Stimulated activated CD8-positive, alpha-beta memory T cell treated with anti-CD3 and anti-CD28 coated beads, Interleukin-15, amount 100 ng/mL, for 48 hours (primary cell): Measurements from ENCODE around the gene MAN1C1.

Experiments used
- DNase-seq, 2 donors: peaks; one replicate each; pipeline ENCODE4 v3.0.0-alpha.2; 2020; ENCODE audit warnings: low read depth in 2 of 2

Gene MAN1C1

DNA sequence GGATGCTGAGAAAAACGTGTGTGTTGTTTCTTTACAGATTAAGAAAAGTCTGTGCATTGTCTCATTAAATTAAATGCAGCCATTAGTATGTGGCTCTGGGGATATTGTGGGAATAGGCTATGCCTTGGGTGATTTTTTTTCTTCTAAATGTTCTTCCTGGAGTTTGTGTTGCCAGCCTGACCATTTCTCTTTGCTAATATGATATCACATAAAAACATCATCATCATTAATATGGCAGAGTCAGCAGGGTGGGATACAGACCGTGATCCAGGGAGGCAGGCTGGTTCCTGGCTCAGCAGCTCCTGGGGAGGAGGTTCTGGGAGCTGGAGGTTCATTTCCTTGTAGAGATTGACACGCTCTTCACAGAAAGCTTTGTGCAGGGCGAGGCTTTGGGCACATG lies 122.8 kb downstream of the MAN1C1 start:
- no peak for DNase-seq

DNA sequence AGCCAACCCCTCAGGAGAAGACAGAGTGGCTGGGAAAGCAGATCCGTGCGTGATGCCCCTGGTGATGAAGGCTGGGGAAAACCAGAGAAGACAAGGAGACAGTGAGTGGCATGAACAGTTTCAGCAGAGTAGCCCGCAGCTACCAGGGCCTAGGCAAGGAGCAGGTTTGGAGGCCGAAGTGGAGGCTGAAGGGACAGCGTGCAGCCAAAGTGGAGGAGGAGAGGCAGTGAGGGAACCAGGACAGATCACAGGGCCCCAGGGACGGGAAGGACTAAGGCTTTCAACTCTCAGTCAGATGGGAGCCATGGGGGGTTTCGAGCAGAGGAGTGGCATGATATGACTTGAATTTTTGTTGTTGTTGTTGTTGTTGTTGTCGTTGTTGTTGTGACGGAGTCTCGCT lies 123.5 kb downstream of the MAN1C1 start:
- DNase-seq, result no peak

DNA sequence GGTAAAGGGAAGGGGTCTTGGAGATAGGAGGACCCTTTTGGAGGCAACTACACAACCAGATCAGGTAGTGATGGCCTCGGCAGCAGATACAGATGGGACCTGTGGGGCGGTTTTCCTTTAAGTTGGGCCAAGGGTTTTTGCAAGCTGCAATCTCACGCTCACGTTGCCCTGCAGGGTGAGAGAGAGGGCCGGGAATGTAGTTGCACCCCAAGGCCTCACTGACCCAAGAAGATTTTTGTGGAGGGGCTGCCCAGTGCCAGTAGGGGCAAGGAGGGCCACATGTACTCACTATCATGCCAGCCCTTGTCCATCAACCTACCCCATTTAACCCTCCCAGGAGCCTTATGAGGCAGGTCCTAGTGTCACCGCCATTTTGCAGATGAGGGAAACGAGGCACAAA lies 125.7 kb downstream of the MAN1C1 start:
- no peak for DNase-seq

DNA sequence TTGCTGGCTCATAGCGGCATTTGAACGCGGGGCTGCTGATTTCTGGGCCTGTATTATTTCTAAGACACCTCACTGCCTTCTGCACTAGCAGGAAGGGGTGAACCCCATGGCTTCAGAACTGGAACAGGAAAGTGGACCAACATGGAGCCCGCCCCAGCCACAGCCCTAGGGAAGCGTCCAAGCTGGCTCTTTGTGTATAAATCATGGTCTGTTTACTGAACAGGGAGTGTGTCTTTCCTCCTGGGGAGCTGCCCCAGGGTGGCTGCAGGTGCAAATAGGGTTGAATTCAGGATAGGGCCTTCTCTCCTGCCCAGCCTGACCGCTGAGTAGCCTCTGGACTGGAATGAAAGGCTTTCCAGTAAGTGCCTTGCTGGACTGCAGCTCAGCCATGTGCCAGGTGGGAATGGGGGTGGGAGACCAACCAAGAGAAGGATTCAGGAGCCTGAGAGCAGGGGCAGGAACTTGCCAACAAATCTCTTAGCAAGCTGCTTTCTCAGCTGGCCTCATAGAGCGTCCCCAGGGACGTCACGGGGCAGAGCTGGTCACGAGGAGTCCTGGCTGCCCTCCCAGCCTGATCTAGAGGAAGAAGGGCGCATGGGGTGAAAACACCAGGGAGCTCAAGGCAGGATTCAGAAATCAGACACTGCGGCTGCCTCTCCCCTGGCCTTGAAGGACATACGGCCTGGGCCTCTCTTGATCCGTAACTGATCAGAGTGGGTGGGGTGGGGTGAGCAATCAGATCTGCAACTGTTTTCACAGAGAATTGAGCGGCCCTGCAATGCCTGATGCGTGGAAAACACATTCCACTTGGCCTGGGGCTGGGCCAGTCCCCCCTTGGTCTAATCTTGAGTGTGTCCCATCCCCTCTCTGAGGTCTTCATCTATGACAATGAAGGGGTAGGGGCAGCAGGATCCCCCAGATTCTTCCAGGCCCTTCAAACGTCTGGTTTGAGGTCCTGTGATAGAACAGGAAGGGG lies 126.9 kb downstream of the MAN1C1 start:
- no peak for DNase-seq

DNA sequence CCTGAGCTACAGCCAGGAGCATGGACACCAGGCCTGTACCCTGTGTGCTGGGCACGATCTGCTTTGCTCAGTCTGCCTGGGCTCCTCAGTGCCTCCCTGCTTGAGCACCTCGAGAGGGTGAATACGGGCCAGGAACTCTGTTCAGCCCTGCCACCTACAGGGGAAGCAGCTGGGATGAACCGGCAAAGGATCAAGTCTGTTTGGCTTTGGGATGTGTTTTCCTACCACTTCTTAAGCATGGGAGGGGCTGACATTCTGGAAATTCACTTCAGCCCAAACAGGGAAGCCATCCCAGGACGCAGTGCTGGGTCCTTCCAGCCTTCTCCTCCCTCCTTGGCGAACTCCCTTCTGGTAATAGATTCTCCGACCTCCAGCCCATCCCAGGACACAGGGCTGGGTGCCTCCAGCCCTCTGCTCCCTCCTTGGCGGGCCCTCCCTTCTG lies 127.6 kb downstream of the MAN1C1 start:
- DNase-seq, result no peak

DNA sequence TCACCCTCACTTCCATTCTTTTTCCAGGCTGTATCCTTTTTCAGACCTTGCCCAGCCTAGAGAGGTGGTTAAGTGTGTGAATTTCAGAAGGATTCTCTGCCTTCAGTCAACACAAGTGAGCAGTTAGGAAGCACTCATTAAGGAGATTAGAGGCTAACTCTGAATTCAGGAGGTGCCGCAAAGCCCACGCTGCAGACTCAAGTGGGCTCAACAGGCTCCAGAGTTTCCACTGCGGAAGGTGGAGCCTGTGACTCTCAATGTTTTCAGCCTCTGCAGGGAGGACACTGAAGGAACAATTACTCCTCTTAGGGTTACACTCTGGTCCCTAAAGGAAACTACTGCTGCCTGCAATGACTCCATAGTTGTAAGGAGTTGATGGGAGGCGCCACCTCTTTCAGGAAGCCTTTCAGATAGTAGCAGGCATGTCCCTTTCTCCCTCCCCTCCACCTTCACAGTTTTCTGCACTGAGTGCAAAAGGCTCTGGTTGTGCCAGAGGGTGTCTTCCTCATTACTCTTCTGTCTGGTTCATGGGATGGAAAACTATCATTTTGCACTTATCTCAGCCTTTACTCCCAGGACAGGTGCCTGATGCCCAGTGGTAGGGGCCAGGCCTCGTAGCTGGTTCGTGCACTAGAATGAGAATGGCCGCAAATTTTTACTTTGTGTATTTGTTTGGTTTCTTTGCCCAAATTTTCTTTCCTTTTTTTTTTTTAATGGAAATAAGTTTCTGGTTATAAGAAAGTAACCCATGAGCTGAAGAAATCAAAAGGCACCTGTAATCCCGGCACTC lies 128.2 kb downstream of the MAN1C1 start:
- no peak for DNase-seq

DNA sequence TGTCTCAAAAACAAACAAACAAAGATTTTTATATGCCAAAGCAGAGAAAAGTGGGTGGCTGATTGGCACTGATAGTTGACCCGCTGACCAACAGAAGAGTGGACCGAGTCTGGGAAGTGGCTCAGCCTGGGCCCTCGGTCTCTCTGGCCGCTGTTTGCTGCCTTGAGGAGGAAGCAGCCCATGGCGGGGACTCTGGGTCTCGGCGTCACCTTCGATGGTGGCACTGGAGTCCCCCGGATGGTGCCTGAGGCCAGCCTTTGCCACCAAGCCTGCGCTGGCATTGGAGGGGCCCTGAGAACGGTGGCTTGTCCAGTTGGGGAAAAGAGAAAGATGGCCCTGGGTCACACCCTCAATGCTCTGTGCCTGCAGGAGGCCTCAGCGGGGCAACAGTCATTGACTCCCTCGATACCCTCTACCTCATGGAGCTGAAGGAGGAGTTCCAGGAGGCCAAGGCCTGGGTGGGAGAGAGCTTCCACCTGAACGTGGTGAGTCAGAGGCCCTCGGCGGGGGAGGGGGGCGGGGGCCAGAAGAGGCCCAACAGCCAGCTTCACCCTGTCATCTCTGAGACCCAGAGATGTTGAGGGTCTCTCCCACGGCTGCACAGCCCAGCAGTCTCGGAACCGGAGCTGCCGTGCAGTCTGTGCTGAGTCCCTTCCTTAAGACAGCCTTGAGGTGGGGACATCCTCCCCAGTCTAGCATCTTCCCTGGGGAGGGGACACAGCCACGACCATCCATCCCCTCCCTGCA lies 129.9 kb downstream of the MAN1C1 start:
- no peak for DNase-seq

DNA sequence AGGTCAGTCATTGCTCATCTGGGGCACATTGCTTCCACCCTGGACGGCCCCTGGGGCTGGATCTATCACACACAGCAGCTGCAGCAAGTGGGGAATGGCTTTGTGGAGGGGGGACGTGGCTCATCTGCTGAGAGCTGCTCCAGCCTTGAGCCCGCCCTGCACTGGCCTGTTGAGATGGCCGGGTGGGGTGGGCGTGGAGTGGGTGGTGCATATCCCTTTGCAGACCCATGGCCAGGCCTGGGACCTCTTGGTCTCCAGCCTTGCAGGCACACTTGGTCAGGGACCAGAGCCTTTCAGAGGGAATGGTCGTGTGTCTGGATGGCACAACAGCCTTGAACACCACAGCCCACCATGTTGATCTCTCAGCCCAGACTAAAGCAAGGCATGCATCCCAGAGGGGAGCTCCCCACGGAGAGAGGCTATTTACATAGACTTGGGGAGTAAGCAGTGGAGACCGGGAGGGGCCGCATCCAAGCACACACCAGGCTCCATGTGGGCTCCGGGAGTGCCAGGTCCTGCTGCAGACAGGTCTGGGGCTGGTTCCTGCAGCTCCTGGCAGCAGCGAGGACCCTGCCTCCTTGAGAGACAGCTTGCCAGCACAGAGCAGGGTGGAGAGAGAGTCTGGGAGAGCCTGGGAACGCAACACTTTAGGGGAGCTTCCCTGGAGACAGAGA lies 130.6 kb downstream of the MAN1C1 start:
- DNase-seq, result no peak

DNA sequence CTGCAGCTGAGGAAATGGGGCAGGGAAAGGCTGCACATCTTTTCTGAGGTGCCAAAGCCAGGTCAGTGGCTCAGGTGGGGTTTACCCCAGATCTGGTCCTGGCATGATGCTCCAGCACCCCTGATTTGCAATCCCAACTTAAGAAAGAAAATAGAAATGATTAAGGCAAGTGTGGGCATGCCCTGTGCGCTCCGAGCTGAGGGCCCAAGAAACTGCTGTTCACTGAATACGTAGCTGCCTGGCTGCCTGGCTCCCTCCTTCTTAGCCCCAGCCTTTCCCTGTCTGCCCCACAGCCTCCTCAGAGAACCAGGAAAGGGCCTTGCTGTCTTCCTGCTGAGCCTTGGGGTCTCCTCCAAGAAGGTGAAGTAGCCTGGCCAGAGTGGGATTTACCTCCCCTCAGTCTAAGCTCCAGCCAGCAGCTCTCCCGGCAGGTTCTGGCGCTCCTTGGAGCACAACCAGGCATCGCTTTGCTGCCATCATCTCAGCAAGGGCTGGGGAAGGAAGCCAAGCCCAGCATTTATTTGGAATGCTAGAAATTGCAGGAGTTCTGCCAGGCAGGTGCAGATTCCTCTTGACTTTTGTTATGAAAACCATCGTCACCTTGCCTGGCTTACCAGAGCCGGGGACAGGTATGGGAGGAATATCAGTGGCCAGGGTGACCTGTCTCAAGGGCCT lies 132.1 kb downstream of the MAN1C1 start:
- DNase-seq, result no peak

DNA sequence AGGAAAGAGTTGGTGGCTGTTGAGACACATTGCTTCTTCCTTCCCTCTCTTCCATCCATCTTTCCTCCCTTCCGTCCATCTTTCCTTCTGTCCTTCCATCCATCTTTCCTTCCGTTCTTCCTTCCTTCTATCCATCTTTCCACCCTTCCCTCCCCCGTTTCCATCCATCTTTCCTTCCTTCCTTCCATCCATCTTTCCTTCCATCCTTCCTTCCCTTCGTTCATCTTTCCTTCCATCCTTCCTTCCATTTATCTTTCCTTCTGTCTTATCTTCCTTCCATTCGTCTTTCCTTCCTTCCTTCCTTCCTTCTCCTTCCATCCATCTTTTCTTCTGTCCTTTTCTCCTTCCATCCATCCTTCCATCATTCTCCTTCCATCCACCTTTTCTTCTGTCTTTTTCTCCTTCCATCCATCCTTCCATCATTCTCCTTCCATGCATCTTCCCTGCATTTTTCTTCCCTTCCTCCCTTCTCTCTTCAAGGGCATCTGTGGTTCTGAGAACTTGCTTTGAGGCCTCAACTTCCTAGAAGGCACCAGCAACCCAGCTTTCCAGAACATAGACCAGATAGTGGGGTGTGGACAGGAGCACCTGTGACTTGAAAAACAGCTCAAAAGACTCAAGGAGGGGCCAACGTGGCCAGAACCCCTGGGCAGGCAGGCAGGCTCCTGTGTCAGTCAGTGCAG lies 134.5 kb downstream of the MAN1C1 start:
- no peak for DNase-seq

DNA sequence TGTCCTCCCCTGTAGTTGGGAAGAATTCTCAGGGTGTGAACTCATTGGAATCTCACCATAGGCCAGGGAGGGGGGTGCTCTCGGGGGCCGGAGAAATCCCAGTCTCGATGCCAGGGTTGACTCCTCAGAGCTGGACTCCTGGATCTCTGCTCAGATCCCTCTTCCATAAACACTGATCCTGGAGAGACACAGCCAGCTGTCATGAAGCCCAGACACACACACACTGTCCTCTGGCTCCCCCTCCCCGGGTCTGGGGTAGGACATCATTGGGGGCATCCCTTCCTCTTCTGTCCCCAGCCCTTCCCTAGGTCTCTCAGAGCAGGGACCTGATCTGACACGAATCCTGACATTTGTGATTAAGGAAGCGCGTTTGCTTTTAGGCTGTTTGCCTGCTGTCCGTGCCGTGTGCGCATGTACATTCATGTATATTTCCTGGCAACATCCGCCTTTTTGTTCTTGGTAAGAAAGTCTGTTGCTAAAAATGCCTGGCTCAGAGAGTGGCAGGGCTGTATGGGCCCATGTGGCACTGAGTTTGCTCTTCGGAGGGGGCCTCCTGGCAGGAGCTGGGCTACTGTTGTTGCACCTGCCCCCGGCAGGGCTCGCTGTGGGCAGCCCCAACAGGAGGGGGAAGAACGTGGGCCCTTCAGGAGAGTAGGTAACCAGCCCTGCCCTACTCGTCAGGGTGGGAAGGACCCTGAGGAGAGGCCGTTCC lies 138.0 kb downstream of the MAN1C1 start:
- no peak for DNase-seq

DNA sequence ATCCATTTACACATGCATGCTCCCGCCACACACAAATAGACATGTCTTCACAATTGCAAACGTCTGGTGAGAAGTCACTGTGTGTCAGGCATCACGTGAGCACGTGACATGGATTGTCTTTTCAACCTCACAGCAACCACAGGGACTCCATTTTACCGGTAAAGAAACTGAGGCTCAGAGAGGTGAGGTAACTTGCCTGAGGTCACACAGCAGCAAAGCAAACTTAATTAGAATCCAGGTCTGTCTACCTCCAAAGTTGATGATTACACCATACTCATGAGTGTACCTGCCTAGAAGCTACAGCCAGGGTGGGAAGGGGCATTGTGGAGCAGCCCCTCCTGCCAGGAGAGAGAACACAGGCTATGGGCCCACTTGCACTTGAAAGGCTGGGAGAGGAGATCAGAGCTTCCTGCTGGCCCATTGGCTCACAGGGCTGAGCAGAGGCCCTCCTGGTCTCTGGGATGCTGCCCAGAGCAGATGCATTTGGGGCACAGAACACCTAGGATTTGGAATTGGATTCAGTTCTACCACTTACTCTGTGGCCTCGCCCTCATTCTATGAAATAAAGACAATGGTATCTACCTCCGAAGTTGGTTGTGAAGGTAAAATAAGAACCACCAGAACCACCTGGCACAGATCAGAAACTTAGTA lies 139.0 kb downstream of the MAN1C1 start:
- no peak for DNase-seq

DNA sequence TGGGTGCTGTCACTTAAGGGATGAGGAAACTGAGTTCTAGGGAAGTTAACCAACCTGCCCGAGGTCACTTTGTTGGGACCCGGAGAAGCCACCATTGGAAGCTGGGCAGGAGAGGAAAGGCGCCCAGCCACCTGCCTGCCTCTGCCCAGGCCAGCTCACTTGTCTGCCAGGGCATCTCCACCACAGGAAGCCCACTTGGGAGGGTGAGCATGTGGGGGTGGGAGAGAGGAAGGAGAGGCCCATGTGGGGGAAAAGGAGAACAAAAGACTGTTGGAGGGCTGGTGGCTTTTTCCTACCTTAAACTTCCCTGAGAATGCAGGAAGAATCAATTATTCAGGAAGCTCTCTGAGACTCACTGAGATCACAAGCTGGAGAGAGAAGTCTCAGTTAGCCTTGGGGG lies 139.6 kb downstream of the MAN1C1 start:
- DNase-seq, result no peak

DNA sequence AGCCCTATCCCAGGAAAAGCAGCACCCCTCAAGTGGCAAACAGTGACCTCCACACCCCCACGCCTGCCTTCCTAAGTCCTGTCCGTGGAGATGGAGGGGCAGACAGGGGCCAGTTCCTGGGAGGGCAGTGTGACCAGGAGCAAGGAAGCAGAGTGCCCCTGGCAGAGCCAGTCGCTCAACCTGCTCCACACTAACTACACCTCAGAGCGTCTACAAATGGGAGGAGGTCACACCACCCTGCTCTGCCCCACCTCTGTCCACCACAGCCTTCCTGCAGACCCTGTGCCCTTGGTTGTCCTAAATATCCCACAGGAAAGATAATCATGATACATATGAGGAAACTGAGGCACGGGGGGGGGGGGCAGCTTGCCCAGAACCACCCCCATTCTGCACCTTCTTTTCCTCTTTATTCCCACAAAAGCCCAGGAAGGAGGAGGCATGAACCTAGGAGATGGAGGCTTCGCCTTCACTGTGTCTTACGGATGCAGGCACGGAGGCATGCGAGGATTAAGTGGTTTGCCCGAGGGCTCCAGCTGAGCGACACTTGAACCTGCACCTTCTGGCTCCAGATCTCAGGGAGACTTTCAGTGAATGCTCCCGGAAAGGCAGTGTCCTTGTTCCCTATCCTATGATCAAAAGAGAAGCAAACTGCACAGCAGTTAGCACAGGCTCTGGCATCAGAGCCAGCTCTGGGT lies 140.7 kb downstream of the MAN1C1 start:
- no peak for DNase-seq

DNA sequence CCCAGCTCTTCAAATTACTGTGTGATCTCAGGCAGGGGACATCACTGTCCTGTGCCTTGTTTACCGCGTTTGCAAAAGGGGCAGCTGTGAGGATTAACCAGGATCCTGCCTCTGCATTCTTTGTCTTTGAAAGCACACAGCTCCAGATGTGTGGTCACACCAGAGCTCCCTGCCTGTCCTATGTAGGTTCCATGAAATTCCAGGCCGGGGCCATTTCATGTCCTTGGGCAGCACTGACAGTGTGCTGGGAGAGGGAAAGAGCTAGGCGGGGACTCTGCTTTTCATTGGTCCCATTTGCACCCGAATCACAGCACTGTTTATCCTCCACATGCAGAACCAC lies 141.2 kb downstream of the MAN1C1 start:
- no peak for DNase-seq

DNA sequence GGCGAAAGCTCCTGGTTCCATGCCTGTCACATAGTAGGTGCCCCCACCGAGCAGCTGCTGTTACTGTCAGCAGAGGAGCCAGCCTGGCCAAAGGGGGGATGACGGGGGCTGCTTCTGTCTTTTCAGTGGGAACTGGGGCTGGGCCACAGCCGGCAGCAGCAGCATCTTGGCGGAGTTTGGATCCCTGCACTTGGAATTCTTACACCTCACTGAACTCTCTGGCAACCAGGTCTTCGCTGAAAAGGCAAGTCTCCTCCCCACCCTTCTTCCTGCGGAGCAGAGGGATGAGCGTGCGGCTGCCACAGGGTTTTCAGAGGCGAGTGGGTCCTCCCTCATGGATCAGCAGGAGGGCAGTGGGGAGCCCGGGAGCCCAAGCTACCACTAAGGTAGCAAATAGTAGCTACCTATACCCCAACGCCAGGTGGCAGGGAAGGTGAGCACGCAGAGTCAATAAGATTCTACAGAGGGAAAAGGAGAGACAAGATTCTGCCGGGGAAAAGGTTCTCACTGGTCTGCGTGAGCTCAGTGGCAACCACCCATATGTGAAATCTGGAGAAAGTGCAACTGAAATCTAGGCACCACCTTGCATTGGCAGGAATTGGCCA lies 142.0 kb downstream of the MAN1C1 start:
- DNase-seq, result no peak

DNA sequence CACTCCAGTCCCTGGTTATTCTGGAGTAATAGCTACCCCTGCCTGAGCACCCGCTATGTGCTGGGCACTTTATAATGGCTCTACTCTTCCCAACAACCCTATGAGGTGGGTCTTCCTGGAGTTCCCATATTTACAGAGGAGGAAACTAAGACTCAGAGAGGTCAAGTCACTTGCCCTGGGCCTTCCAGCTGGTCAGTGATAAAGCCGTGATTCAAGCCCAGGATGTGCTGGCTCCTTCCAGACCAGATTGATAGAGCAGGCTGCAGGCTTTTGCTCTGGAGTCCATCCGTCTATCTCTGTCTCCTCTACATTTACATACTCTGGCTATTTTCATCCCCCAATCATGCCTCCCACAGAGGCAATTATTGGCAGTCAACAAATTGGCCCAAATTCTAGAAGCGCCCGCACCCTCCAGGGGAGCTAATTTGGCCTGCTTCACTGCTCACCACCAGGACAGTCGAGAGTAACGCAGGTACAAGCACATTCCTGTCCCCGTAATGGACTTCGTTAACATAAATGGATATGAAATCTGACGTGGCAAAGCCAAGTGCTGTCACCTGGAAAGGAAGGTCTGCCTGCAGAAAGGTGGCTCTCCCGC lies 143.6 kb downstream of the MAN1C1 start:
- no peak for DNase-seq

DNA sequence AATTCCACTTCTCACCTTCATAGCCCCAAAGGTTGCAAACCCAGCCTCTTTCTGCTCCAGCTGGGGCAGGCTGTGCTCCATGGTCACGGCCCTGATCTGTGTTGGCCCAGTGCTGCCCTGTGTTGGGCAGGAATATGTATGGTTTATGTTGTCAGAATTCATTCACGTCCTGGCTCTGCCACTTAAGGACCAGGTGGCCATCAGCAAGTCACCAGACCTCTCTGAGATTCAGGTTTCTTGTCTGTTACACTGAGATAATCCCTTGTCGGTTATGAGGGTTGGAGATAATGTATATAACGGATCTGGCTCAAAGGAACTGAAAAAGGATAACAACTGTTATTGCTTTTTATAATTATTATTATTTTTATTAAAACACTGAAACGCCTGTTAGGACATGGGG lies 144.3 kb downstream of the MAN1C1 start:
- DNase-seq, result no peak
